Measurements from ENCODE around the gene SYNCRIP. TPM values are rescaled to one million over a fixed set of nuclear protein-coding genes. Genes with fewer than 3 reads are reported as not detected.

SYNCRIP gene
- total RNA-seq, 1 donor from 2014 or later, result 96.8 TPM

DNA sequence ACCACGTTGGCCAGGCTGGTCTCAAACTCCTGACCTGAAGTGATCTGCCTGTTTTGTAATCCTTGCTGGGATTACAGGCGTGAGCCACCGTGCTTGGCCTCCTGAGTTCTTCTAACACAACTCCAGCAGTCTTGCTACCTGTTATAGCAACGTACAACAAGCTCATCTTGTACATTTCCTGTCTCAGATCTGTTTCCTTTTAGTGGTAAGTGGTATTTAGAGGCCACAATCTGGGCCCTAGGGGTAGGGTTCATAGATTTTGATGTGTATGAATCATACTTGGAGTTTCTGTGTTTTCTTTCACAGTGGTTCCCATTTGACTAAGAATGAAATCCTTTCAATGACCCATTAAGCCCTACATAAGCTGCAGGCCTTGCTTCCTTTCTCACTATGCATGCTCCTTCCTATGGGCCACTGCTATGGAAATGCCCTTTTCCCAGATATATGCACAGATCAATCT lies 27.1 kb upstream of the SYNCRIP start:
- Mint-ChIP-seq H3K4me3 (ENCODE audit: unreplicated experiment) (no peak overlapping the region), H3K27ac (ENCODE audit: unreplicated experiment) (peak overlapping the region; percentile 32), H3K27me3 (ENCODE audit: unreplicated experiment) (no peaks in the 10 kb centered on the region), H3K36me3 (ENCODE audit: low read depth, unreplicated experiment) (no peaks in the 10 kb centered on the region), H3K9me3 (ENCODE audit: unreplicated experiment) (no peaks in the 10 kb centered on the region), H3K4me1 (ENCODE audit: unreplicated experiment) (peaks cover 6% of the 10 kb centered on the region)
- TF ChIP-seq, protein P1, sequence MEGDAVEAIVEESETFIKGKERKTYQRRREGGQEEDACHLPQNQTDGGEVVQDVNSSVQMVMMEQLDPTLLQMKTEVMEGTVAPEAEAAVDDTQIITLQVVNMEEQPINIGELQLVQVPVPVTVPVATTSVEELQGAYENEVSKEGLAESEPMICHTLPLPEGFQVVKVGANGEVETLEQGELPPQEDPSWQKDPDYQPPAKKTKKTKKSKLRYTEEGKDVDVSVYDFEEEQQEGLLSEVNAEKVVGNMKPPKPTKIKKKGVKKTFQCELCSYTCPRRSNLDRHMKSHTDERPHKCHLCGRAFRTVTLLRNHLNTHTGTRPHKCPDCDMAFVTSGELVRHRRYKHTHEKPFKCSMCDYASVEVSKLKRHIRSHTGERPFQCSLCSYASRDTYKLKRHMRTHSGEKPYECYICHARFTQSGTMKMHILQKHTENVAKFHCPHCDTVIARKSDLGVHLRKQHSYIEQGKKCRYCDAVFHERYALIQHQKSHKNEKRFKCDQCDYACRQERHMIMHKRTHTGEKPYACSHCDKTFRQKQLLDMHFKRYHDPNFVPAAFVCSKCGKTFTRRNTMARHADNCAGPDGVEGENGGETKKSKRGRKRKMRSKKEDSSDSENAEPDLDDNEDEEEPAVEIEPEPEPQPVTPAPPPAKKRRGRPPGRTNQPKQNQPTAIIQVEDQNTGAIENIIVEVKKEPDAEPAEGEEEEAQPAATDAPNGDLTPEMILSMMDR (IDR thresholded peaks at IDR 0.05; ENCODE audit: unreplicated experiment), result no peak
- DNase-seq (ENCODE audit: low spot score), result no peak

DNA sequence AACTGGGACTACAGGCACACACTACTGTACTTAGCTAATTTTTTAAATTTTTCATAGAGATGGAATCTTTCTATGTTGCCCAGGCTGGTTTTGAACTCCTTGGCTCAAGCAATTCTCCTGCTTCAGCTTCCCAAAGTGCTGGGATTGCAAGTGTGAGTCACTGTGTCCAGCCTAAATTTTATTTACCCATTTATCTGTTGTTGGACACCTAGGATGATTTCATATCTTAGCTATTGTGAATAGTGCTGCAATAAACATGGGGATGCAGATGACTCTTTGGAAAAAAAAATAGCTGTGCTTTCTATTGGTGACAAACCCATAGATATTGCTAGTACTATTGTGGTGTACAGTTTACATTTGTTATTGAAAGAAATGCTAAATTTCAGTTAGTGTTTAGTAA lies 19.6 kb upstream of the SYNCRIP start:
- Mint-ChIP-seq H3K4me1 (ENCODE audit: unreplicated experiment) (no peaks in the 10 kb centered on the region), H3K27ac (ENCODE audit: unreplicated experiment) (no peak overlapping the region), H3K4me3 (ENCODE audit: unreplicated experiment) (no peak overlapping the region), H3K9me3 (ENCODE audit: unreplicated experiment) (peaks cover 3% of the 10 kb centered on the region), H3K27me3 (ENCODE audit: unreplicated experiment) (no peaks in the 10 kb centered on the region), H3K36me3 (ENCODE audit: low read depth, unreplicated experiment) (no peaks in the 10 kb centered on the region)
- TF ChIP-seq, protein P1 (IDR thresholded peaks at IDR 0.05; ENCODE audit: unreplicated experiment), result no peak
- DNase-seq (ENCODE audit: low spot score), result no peak

DNA sequence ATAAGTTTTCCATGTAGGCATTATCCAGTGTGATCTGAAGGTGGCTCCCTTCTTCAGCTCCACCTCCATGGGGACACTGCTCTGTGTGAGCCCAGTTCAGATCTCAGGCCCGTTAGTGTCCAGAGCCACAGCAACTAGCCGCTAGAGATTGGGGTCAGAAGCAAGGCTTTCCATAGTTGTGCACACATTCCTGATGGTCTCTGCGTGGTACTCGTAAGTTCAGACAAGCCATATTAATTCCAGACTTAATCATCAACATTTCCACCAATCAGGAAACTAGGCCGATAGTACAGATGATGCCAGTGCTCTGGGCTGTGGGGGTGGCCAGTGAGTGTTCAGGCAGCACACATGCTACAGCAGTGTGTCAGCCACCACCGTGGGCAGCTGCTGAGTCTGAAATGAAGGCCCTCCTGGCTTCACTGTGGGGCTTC lies 17.5 kb upstream of the SYNCRIP start:
- H3K9me3 Mint-ChIP-seq (ENCODE audit: unreplicated experiment), result peaks cover 4% of the 10 kb centered on the region
- H3K4me3 Mint-ChIP-seq (ENCODE audit: unreplicated experiment), result no peak overlapping the region
- no peak for DNase-seq (ENCODE audit: low spot score)
- no peak overlapping the region for H3K27ac Mint-ChIP-seq (ENCODE audit: unreplicated experiment)
- TF ChIP-seq, protein P1 (IDR thresholded peaks at IDR 0.05; ENCODE audit: unreplicated experiment), result no peak
- no peaks in the 10 kb centered on the region for H3K27me3 Mint-ChIP-seq (ENCODE audit: unreplicated experiment)
- no peaks in the 10 kb centered on the region for H3K36me3 Mint-ChIP-seq (ENCODE audit: low read depth, unreplicated experiment)
- no peaks in the 10 kb centered on the region for H3K4me1 Mint-ChIP-seq (ENCODE audit: unreplicated experiment)

DNA sequence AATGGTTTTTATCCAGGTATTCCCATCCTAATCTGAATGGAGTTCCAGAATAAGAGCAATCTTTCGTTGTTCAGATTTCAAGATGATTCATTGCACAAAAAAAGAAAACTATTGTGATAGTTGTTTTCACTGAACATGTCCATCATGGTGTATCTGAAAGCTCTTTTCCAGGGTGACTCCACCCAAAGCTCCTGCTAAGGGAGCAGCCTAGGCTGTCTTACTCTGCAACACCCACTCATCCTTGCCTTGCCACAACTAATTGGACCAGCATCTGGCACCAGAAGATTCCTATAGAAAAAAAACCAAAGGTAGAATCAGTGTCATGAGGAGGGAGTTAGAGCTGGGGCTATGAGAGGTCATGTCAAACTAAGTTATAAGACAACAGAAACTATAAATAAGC lies 7.9 kb upstream of the SYNCRIP start:
- Mint-ChIP-seq H3K4me3 (ENCODE audit: unreplicated experiment) (no peak overlapping the region), H3K36me3 (ENCODE audit: low read depth, unreplicated experiment) (no peaks in the 10 kb centered on the region), H3K4me1 (ENCODE audit: unreplicated experiment) (peaks cover under 1% of the 10 kb centered on the region), H3K9me3 (ENCODE audit: unreplicated experiment) (peaks cover 4% of the 10 kb centered on the region), H3K27ac (ENCODE audit: unreplicated experiment) (no peak overlapping the region), H3K27me3 (ENCODE audit: unreplicated experiment) (peaks cover 4% of the 10 kb centered on the region)
- DNase-seq (ENCODE audit: low spot score), result no peak
- TF ChIP-seq, protein P1 (IDR thresholded peaks at IDR 0.05; ENCODE audit: unreplicated experiment), result no peak

DNA sequence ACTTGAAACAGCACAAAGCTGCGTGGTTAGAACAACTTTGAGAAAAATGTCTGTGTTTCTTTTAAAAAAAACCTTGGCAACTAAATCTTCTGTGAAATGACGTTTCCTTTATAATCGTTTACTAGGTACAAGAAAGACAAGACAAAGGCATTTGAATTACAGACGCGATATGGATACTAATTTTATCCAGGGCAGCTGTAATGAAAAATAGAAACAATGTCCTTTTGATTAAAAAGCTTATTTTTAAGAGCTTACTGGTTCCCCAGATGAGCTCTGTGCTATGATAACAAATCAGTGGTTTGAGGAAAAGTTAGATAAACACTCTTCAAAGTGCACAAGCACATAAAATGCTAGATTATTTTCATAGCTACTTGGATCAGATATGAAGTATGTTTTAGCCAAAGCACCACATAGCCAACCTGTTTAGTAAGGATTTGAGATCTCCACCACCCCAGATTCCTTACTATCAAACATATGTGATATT lies 1.6 kb upstream of the SYNCRIP start:
- DNase-seq (ENCODE audit: low spot score), result no peak
- Mint-ChIP-seq H3K4me1 (ENCODE audit: unreplicated experiment) (peaks cover 27% of the 10 kb centered on the region), H3K36me3 (ENCODE audit: low read depth, unreplicated experiment) (peaks cover 27% of the 10 kb centered on the region), H3K4me3 (ENCODE audit: unreplicated experiment) (peak overlapping the region; percentile 93), H3K27ac (ENCODE audit: unreplicated experiment) (peak overlapping the region; percentile 98), H3K9me3 (ENCODE audit: unreplicated experiment) (peaks cover 4% of the 10 kb centered on the region), H3K27me3 (ENCODE audit: unreplicated experiment) (peaks cover 20% of the 10 kb centered on the region)
- TF ChIP-seq, protein P1 (IDR thresholded peaks at IDR 0.05; ENCODE audit: unreplicated experiment), result no peak
